GM15510 (cell line): ENCODE results near the gene CHST5.

ENCODE experiments used
- POLR2A ChIP-seq: IDR thresholded peaks from 3 replicates; pipeline ENCODE4 v1.6.1; 2011; ENCODE audit warnings: borderline replicate concordance; ENCODE audit not compliant: insufficient read length; ENCODE audit errors: extremely low read depth

Gene CHST5

GRCh38 chr16:75559564-75560372, 23.9 kb upstream of the CHST5 start:
- no peak for TF ChIP-seq POLR2A

DNA sequence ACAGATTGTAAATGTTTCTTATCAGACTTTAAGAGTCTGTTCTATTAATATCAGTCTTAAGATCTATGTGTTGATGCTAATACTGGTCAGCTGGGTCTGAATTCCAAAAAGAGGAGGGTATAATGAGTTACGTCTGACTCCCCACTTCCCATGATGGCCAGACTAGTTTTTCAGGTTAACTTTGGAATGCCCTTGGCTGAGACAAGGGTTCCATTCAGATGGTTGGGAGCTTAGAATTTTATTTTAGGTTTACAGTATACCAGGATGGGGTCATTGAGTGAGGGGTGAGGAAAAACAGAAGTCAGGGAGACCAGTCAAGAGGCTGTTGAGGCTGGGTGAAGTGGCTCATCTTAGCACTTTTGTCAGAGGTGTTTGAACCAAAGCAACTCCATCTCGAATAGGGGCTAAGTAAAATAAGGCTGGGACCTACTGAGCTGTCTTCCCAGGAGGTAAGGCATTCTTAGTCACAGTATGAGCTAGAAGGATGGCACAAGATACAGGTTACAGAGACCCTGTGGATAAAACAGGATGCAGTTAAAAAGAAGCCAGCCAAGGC, 23.0 kb upstream of the CHST5 start:
- TF ChIP-seq POLR2A: no peak

- no peak for TF ChIP-seq POLR2A
These were observed 20.6 kb upstream of the CHST5 start for GRCh38 chr16:75556431-75556950.

DNA sequence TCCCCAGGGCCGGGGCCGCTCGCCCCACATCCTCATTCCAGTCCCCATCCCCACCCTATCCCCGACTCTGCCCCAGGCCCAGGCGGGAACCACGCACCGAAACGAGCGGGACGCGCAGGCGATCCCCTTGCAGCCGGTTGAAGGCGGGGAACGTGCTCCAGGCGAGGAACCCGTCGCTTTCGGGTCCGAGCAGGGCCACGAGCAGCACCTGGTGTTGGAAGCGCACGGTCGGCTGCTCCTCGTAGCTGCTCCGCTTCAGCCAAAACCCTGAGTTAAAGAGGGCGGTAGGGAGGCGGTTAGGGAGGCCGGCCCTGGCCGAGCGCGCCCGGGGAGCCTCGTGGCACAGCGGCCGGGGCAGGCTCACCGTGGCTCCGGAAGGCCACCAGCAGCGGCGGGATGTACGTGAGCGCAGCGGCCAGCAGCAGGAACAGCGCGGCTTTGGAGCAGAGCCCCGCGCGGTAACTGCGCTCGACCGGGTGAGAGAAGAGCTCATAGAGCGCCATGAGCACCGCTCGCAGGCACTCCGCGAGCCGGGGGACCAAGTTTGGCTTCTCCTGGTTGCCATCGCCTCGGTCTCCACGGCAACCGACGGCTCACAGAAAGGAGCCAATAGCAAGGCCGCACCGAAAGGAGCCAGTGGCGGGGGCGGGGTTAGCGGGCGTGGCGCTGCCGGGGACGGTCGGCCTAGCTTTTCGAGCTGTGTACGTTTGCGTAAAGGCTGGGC, 20.0 kb upstream of the CHST5 start, which contains the start of gene TMEM231:
TMEM231 (minus strand) TSS at position 546 of the 724 bp plus-strand sequence; CDS start at position 503, 43 bp downstream.
- TF ChIP-seq POLR2A: peak; percentile 50

GRCh38 chr16:75555213-75555706, 19.4 kb upstream of the CHST5 start:
- TF ChIP-seq POLR2A: peak; percentile 19

DNA sequence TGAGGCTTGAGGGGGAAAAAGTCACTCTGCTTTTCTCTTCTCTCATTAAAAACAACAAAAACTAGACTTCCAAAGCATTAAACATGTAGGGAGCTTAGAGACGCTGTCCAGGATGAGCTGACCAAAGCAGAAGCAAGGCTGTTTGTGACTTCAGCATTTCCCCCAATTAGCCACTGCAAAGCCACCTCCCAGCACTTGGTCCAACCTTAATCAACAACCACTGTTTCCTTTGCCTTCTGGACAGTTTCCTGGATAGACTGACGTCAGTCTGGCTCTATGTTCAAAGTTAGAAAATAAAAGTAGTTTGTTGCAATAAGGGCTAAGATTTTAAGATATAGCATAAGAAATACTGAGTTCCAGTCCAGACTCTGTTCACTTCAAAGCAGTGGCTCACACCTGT, 17.0 kb upstream of the CHST5 start:
- no peak for TF ChIP-seq POLR2A

- no peak for TF ChIP-seq POLR2A
These were observed 14.3 kb upstream of the CHST5 start for GRCh38 chr16:75550211-75550662.

DNA sequence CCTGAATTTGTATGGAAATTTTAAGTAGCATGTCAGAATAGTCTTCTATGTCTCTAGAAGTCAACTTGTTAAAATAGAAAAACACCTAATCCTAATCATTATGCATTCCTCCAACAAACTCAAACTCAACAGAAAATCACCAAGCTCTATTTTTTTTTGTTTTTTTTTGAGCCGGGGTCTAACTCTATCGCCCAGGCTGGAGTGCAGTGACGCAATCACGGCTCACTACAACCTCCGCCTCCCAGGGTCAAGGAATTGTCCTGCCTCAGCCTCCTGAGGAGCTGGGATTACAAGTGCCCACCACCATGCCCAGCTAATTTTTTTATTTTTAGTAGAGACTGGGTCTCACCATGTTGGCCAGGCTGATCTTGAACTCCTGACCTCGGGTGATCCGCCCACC, 10.4 kb upstream of the CHST5 start:
- TF ChIP-seq POLR2A: no peak

- TF ChIP-seq POLR2A: no peak
These were observed 5.3 kb upstream of the CHST5 start for GRCh38 chr16:75541236-75541635.

DNA sequence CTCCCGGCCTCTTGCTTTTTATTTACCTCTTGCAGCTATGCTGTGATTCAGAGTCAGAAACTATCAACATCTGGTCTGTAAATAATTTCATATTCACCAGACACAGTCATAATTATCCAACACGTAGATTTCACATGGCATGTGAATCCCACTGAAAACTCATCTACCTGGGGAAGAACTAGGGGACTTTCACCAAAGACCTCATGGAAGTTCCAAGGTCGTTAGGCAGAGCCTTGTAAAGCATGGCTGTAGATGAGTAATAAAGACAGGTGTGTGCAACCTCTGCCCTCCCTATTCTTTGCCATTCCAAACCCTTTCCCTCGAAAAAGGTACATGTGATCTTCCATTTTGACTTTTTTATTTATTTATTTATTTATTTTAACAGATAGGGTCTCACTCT, 1.9 kb upstream of the CHST5 start:
- no peak for TF ChIP-seq POLR2A

- no peak for TF ChIP-seq POLR2A
These were observed 581 bp downstream of the CHST5 start for GRCh38 chr16:75535211-75535843.

GRCh38 chr16:75534560-75535205, 1.2 kb downstream of the CHST5 start:
- no peak for TF ChIP-seq POLR2A

- TF ChIP-seq POLR2A: no peak
These were observed 3.1 kb downstream of the CHST5 start for GRCh38 chr16:75532791-75533190.

DNA sequence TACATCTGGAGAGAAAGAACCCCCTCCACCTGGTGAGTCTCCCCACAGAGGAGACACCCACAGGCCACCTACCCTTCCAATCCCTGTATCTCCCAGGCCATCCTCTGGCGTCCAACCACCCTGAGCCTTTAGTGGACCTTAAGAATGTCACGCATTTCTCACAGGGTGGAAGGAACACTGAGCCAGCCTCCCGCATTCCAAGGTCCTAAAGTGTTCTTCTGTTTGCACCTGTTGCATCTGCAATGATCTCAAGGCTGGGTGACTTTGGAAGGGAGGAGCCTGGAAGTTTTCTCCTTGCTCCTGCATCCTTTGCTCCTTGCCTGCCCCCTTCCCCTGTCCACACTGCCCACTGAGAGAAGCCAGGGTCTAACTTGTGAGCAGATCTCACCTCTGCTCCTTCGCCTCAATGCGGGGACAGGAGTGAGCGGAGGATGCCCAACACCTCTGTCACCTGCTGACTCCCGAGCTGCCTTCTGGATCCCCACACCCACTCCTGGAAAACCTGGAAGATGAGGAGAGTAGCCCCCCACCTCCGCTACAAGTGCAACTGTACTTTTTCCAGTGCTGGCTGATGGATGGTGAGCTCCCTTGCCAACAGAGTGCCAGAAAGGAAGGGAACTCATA, 3.7 kb downstream of the CHST5 start:
- no peak for TF ChIP-seq POLR2A

- TF ChIP-seq POLR2A: no peak
These were observed 5.9 kb downstream of the CHST5 start for GRCh38 chr16:75529959-75530358.
